ENCODE measurements around the gene NIF3L1.

The NIF3L1 gene

DNA sequence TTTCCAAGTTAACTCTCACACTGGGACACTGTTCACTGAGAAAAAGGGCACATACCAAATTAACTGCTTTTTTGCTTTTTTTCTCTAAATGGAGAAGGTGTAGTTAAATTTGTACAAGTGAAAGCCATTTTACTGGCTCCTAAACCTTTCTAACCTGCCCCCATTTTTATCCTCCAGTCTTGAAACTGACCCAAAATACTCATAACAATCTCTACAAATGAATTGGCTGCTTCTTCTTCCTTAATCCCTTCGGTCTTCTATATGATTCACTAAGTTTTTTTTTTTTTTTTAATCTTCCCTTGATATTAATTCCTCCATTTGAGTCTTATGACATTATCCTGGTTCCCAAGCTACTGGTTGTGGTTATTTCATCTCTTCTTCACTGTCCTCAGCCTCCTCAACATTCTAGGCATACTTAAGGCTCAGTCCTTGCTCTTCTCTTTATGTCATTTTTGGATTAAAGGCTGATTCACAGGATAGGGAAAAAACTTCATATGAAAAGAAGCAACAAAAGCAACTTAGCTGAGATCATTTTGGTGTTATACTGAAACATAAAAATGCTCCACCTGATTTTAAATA lies 54.4 kb downstream of the NIF3L1 start:
- Histone ChIP-seq H2AFZ (ENCODE audit: low read length) (no peak overlapping the region), H3K9me3 (ENCODE audit: low read length) (no peaks in the 10 kb centered on the region), H3K9ac (ENCODE audit: low read length) (no peak overlapping the region), H3K79me2 (ENCODE audit: insufficient read depth, low read length) (no peaks in the 10 kb centered on the region), H3K27ac (ENCODE audit: low read depth, low read length, poor library complexity, severe bottlenecking) (no peak overlapping the region), H3K27me3 (ENCODE audit: insufficient read depth, low read length) (no peaks in the 10 kb centered on the region), H3K36me3 (ENCODE audit: insufficient read depth, low read length) (peaks cover 89% of the 10 kb centered on the region), H3K9me2 (ENCODE audit: low read depth, low read length) (no peaks in the 10 kb centered on the region), H3K4me2 (ENCODE audit: low read length) (no peak overlapping the region), H4K20me1 (ENCODE audit: insufficient read depth, low read length) (no peaks in the 10 kb centered on the region), H3K4me3 (ENCODE audit: low read depth, low read length, poor library complexity, severe bottlenecking) (no peak overlapping the region), H3F3A (ENCODE audit: insufficient read depth, low read length) (no peaks in the 10 kb centered on the region), H3K4me1 (ENCODE audit: insufficient read depth, low read length, severe bottlenecking) (no peaks in the 10 kb centered on the region)
- TF ChIP-seq, protein P1, sequence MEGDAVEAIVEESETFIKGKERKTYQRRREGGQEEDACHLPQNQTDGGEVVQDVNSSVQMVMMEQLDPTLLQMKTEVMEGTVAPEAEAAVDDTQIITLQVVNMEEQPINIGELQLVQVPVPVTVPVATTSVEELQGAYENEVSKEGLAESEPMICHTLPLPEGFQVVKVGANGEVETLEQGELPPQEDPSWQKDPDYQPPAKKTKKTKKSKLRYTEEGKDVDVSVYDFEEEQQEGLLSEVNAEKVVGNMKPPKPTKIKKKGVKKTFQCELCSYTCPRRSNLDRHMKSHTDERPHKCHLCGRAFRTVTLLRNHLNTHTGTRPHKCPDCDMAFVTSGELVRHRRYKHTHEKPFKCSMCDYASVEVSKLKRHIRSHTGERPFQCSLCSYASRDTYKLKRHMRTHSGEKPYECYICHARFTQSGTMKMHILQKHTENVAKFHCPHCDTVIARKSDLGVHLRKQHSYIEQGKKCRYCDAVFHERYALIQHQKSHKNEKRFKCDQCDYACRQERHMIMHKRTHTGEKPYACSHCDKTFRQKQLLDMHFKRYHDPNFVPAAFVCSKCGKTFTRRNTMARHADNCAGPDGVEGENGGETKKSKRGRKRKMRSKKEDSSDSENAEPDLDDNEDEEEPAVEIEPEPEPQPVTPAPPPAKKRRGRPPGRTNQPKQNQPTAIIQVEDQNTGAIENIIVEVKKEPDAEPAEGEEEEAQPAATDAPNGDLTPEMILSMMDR (IDR thresholded peaks at IDR 0.05; ENCODE audit: low read length): no peak
- TF ChIP-seq EZH2 (IDR thresholded peaks at IDR 0.05; ENCODE audit: borderline replicate concordance, low read length): no peak

DNA sequence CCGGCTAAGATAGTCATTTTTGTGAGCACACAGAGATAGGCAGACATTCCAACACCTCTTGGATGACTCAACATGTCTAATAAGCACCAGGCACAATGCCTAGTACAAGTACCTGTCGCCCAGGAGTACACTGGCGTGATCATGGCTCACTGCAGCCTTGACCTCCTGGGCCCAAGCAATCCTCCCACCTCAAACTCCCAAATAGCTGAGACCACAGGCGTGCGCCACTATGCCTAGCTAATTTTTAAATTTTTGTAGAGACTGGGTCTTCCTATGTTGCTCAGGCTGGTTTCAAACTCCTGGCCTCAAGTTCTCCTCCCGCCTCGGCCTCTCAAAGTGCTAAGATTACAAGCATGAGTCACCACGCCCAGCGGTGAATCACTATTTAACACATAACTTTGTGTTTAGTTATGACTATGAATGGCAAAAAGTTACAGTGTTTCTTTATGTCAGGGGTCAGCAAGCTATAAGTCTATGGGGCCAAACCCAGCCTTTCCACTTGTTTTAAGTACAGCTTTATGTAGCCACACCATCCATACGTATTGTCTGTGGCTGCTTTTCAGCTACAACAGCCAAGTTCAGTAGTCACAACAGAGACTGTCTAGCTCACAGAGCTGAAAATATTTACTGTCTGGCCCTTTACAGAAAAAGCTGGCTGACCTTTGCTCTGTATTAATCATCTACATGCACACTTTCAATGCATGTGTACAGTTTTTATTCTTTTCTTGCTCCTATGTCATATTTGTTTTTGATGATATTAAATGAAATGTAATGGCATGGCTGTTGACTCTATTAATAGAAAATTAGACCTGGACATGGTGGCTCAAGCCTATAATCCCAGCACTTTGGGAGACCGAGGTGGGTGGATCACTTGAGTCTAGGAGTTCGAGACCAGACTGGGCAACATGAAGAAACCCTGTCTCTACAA lies 55.6 kb downstream of the NIF3L1 start:
- H3F3A ChIP-seq (ENCODE audit: insufficient read depth, low read length): no peaks in the 10 kb centered on the region
- H3K4me2 ChIP-seq (ENCODE audit: low read length): no peak overlapping the region
- no peak overlapping the region for H3K9ac ChIP-seq (ENCODE audit: low read length)
- TF ChIP-seq, protein P1 (IDR thresholded peaks at IDR 0.05; ENCODE audit: low read length): no peak
- TF ChIP-seq EZH2 (IDR thresholded peaks at IDR 0.05; ENCODE audit: borderline replicate concordance, low read length): no peak
- no peaks in the 10 kb centered on the region for H3K9me2 ChIP-seq (ENCODE audit: low read depth, low read length)
- peaks cover 87% of the 10 kb centered on the region for H3K36me3 ChIP-seq (ENCODE audit: insufficient read depth, low read length)
- H3K79me2 ChIP-seq (ENCODE audit: insufficient read depth, low read length): no peaks in the 10 kb centered on the region
- no peaks in the 10 kb centered on the region for H4K20me1 ChIP-seq (ENCODE audit: insufficient read depth, low read length)
- no peaks in the 10 kb centered on the region for H3K27me3 ChIP-seq (ENCODE audit: insufficient read depth, low read length)
- H3K4me3 ChIP-seq (ENCODE audit: low read depth, low read length, poor library complexity, severe bottlenecking): no peak overlapping the region
- H3K27ac ChIP-seq (ENCODE audit: low read depth, low read length, poor library complexity, severe bottlenecking): no peak overlapping the region
- no peak overlapping the region for H2AFZ ChIP-seq (ENCODE audit: low read length)
- H3K4me1 ChIP-seq (ENCODE audit: insufficient read depth, low read length, severe bottlenecking): no peaks in the 10 kb centered on the region
- no peaks in the 10 kb centered on the region for H3K9me3 ChIP-seq (ENCODE audit: low read length)

DNA sequence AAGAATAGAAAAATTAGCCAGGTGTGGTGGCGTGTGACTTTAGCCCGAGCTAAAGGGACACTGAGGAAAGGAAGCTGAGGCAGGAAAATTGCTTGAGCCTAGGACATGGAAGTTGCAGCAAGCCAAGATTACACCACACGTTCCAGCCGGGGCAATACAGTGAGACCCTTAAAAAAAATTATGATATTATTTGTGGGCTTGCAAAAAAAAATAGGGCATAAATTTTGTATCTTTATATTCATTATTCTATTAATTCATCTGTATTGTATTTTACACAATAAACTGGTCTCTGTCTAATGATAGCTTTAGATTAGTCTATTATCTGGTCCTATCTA lies 56.2 kb downstream of the NIF3L1 start:
- no peak overlapping the region for H3K4me2 ChIP-seq (ENCODE audit: low read length)
- H3K27ac ChIP-seq (ENCODE audit: low read depth, low read length, poor library complexity, severe bottlenecking): no peak overlapping the region
- peaks cover 82% of the 10 kb centered on the region for H3K36me3 ChIP-seq (ENCODE audit: insufficient read depth, low read length)
- no peaks in the 10 kb centered on the region for H3K9me3 ChIP-seq (ENCODE audit: low read length)
- H3K79me2 ChIP-seq (ENCODE audit: insufficient read depth, low read length): no peaks in the 10 kb centered on the region
- no peaks in the 10 kb centered on the region for H3K27me3 ChIP-seq (ENCODE audit: insufficient read depth, low read length)
- H3K9ac ChIP-seq (ENCODE audit: low read length): no peak overlapping the region
- no peaks in the 10 kb centered on the region for H3F3A ChIP-seq (ENCODE audit: insufficient read depth, low read length)
- no peaks in the 10 kb centered on the region for H3K4me1 ChIP-seq (ENCODE audit: insufficient read depth, low read length, severe bottlenecking)
- no peaks in the 10 kb centered on the region for H3K9me2 ChIP-seq (ENCODE audit: low read depth, low read length)
- H3K4me3 ChIP-seq (ENCODE audit: low read depth, low read length, poor library complexity, severe bottlenecking): no peak overlapping the region
- TF ChIP-seq, protein P1 (IDR thresholded peaks at IDR 0.05; ENCODE audit: low read length): no peak
- TF ChIP-seq EZH2 (IDR thresholded peaks at IDR 0.05; ENCODE audit: borderline replicate concordance, low read length): no peak
- H2AFZ ChIP-seq (ENCODE audit: low read length): no peak overlapping the region
- H4K20me1 ChIP-seq (ENCODE audit: insufficient read depth, low read length): no peaks in the 10 kb centered on the region
